ENCODE results near the gene RPTOR. TPM values are rescaled to one million over a fixed set of nuclear protein-coding genes. Genes with fewer than 3 reads are reported as not detected.

RPTOR gene
- total RNA-seq, 1 donor from 2014 or later: 53.7 TPM

- Mint-ChIP-seq H3K36me3 (peaks cover 22% of the 10 kb centered on the region), H3K27me3 (ENCODE audit: low read depth) (no peaks in the 10 kb centered on the region)
These were observed 364.1 kb downstream of the RPTOR start for GRCh38 chr17:80908776-80909175.

GRCh38 chr17:80909635-80910034, 365.0 kb downstream of the RPTOR start:
- H3K36me3 Mint-ChIP-seq: peaks cover 21% of the 10 kb centered on the region

More at GRCh38 chr17:80908776-80909175, 364.1 kb downstream of the RPTOR start:
- Mint-ChIP-seq H3K4me3 (no peak overlapping the region), H3K4me1 (no peaks in the 10 kb centered on the region), H3K9me3 (no peaks in the 10 kb centered on the region), H3K27ac (no peak overlapping the region)
- no peak for DNase-seq (ENCODE audit: low spot score in 2 of 2, unreplicated experiment in 2 of 2)
- TF ChIP-seq CTCF (IDR thresholded peaks at IDR 0.05; ENCODE audit: unreplicated experiment): no peak

GRCh38 chr17:80910043-80910442, 365.4 kb downstream of the RPTOR start:
- Mint-ChIP-seq H3K9me3 (no peaks in the 10 kb centered on the region), H3K27me3 (ENCODE audit: low read depth) (no peaks in the 10 kb centered on the region), H3K36me3 (peaks cover 21% of the 10 kb centered on the region), H3K27ac (no peak overlapping the region), H3K4me3 (no peak overlapping the region), H3K4me1 (no peaks in the 10 kb centered on the region)
- no peak for DNase-seq (ENCODE audit: low spot score in 2 of 2, unreplicated experiment in 2 of 2)
- no peak for TF ChIP-seq CTCF (IDR thresholded peaks at IDR 0.05; ENCODE audit: unreplicated experiment)

More at GRCh38 chr17:80909635-80910034, 365.0 kb downstream of the RPTOR start:
- Mint-ChIP-seq H3K27ac (no peak overlapping the region), H3K9me3 (no peaks in the 10 kb centered on the region), H3K4me1 (no peaks in the 10 kb centered on the region), H3K4me3 (no peak overlapping the region), H3K27me3 (ENCODE audit: low read depth) (no peaks in the 10 kb centered on the region)
- TF ChIP-seq CTCF (IDR thresholded peaks at IDR 0.05; ENCODE audit: unreplicated experiment): no peak
- DNase-seq (ENCODE audit: low spot score in 2 of 2, unreplicated experiment in 2 of 2): no peak

- TF ChIP-seq CTCF (IDR thresholded peaks at IDR 0.05; ENCODE audit: unreplicated experiment): no peak
- Mint-ChIP-seq H3K4me3 (no peak overlapping the region), H3K27ac (no peak overlapping the region), H3K9me3 (no peaks in the 10 kb centered on the region), H3K36me3 (peaks cover 25% of the 10 kb centered on the region), H3K4me1 (no peaks in the 10 kb centered on the region), H3K27me3 (ENCODE audit: low read depth) (no peaks in the 10 kb centered on the region)
- no peak for DNase-seq (ENCODE audit: low spot score in 2 of 2, unreplicated experiment in 2 of 2)
These were observed 367.8 kb downstream of the RPTOR start for GRCh38 chr17:80912476-80912875.

GRCh38 chr17:80913928-80914821, 369.5 kb downstream of the RPTOR start:
- no peak for DNase-seq (ENCODE audit: low spot score in 2 of 2, unreplicated experiment in 2 of 2)
- no peaks in the 10 kb centered on the region for H3K27me3 Mint-ChIP-seq (ENCODE audit: low read depth)
- no peak for TF ChIP-seq CTCF (IDR thresholded peaks at IDR 0.05; ENCODE audit: unreplicated experiment)
- H3K27ac Mint-ChIP-seq: no peak overlapping the region
- no peaks in the 10 kb centered on the region for H3K9me3 Mint-ChIP-seq
- peaks cover 20% of the 10 kb centered on the region for H3K36me3 Mint-ChIP-seq
- H3K4me1 Mint-ChIP-seq: no peaks in the 10 kb centered on the region
- H3K4me3 Mint-ChIP-seq: no peak overlapping the region

Measured in mesothelial cell of epicardium (in vitro differentiated cells).